WTC11 (cell line): Measurements from ENCODE around the gene DCTN1.

Source experiments
- FOXP1 ChIP-seq: sonication (generic); formaldehyde crosslinking; IDR thresholded peaks from 2 replicates; pipeline ENCODE4 v1.8.0; 2022; ENCODE audit warnings: missing genetic modification reagents, mild to moderate bottlenecking, moderate library complexity, borderline replicate concordance
- RELA ChIP-seq: sonication (generic); formaldehyde crosslinking; IDR thresholded peaks from 2 replicates; pipeline ENCODE4 v1.8.1; 2022; ENCODE audit warnings: missing genetic modification reagents, mild to moderate bottlenecking, borderline replicate concordance
- TF ChIP-seq, protein P1 (sequence below): fragments of 200-600 bp; IDR thresholded peaks from 2 replicates; pipeline ENCODE4 v1.8.0; 2022; ENCODE audit warnings: antibody characterized with exemption
- TF ChIP-seq, protein P2 (sequence below): sonication (generic); formaldehyde crosslinking; IDR thresholded peaks from 2 replicates; pipeline ENCODE4 v1.8.1; 2023; ENCODE audit warnings: mild to moderate bottlenecking, missing genetic modification reagents

- TF ChIP-seq FOXP1 (CRISPR knock-in tag) (no peak), RELA (CRISPR knock-in tag) (no peak)
- TF ChIP-seq, protein P1, sequence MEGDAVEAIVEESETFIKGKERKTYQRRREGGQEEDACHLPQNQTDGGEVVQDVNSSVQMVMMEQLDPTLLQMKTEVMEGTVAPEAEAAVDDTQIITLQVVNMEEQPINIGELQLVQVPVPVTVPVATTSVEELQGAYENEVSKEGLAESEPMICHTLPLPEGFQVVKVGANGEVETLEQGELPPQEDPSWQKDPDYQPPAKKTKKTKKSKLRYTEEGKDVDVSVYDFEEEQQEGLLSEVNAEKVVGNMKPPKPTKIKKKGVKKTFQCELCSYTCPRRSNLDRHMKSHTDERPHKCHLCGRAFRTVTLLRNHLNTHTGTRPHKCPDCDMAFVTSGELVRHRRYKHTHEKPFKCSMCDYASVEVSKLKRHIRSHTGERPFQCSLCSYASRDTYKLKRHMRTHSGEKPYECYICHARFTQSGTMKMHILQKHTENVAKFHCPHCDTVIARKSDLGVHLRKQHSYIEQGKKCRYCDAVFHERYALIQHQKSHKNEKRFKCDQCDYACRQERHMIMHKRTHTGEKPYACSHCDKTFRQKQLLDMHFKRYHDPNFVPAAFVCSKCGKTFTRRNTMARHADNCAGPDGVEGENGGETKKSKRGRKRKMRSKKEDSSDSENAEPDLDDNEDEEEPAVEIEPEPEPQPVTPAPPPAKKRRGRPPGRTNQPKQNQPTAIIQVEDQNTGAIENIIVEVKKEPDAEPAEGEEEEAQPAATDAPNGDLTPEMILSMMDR: no peak
- TF ChIP-seq, protein P2, sequence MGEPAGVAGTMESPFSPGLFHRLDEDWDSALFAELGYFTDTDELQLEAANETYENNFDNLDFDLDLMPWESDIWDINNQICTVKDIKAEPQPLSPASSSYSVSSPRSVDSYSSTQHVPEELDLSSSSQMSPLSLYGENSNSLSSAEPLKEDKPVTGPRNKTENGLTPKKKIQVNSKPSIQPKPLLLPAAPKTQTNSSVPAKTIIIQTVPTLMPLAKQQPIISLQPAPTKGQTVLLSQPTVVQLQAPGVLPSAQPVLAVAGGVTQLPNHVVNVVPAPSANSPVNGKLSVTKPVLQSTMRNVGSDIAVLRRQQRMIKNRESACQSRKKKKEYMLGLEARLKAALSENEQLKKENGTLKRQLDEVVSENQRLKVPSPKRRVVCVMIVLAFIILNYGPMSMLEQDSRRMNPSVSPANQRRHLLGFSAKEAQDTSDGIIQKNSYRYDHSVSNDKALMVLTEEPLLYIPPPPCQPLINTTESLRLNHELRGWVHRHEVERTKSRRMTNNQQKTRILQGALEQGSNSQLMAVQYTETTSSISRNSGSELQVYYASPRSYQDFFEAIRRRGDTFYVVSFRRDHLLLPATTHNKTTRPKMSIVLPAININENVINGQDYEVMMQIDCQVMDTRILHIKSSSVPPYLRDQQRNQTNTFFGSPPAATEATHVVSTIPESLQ (CRISPR knock-in tag): no peak
Observed at GRCh38 chr2:74391209-74391579, 11.1 kb upstream of the DCTN1 start.
